ENCODE data around the gene YTHDF2.

DNA sequence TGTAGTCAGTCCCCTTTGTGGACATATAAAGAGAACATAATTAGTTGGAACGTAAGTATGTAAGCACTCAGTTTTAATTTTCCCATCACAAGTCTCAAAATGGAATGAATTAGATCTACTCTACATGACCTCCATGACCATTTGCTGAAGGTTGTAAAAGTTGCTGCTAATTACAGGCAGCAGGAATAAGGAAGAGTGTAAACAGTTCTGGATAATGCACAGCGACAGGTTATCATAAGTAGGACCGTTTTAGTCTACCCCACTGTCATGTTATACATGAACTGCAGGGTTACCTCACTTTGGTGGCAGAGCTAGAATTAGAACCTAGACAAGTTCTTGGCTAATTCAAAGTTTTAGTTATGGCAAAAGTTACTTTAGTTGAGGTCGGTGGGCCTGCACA lies 21.7 kb downstream of the YTHDF2 start:
- TF ChIP-seq, protein P1, sequence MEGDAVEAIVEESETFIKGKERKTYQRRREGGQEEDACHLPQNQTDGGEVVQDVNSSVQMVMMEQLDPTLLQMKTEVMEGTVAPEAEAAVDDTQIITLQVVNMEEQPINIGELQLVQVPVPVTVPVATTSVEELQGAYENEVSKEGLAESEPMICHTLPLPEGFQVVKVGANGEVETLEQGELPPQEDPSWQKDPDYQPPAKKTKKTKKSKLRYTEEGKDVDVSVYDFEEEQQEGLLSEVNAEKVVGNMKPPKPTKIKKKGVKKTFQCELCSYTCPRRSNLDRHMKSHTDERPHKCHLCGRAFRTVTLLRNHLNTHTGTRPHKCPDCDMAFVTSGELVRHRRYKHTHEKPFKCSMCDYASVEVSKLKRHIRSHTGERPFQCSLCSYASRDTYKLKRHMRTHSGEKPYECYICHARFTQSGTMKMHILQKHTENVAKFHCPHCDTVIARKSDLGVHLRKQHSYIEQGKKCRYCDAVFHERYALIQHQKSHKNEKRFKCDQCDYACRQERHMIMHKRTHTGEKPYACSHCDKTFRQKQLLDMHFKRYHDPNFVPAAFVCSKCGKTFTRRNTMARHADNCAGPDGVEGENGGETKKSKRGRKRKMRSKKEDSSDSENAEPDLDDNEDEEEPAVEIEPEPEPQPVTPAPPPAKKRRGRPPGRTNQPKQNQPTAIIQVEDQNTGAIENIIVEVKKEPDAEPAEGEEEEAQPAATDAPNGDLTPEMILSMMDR (IDR thresholded peaks at IDR 0.05 in 2 of 3, conservative IDR thresholded peaks at IDR 0.05 in 1 of 3; ENCODE audit: borderline replicate concordance in 1 of 3, insufficient read depth in 1 of 3, low read depth in 2 of 3, low read length in 2 of 3) = no peak
- no peak for TF ChIP-seq FOSL1 (IDR thresholded peaks at IDR 0.05; ENCODE audit: low read depth)
- TF ChIP-seq EZH2 (IDR thresholded peaks at IDR 0.05) = no peak
- no peak for TF ChIP-seq YY1 (IDR thresholded peaks at IDR 0.05; ENCODE audit: extremely low read depth, insufficient replicate concordance, low read depth, low read length)
- no peak for TF ChIP-seq POLR2A (IDR thresholded peaks at IDR 0.05; ENCODE audit: borderline replicate concordance, extremely low read depth, insufficient read depth, insufficient read length)
